ENCODE data around the gene UNC5C. TPM values are rescaled to one million over a fixed set of nuclear protein-coding genes. Genes with fewer than 3 reads are reported as not detected.

The UNC5C gene
- total and polyA plus RNA-seq, 10 donors = 0.43 to 15.7 (median 7.8) TPM

DNA sequence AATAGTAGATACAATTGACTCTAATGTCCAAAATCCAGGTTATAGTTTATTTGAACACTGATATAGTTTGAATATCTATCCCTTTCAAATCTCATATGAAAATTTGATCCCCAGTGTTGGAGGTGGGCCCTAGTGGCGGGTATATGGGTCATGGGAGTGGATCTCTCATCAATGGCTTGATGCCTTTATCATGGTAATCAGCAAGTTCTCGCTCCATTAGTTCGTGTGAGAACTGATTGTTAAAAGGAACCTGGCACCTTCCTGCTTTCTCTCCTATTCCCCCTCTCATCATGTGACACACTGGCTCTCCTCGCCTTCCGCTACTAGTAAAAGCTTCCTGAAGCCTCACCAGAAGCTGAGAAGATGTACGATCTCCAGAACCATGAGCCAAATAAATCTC, 70.1 kb downstream of the UNC5C start:
- Histone ChIP-seq H3K27me3 (replicated peaks in 1 of 7) (no peaks in the 10 kb centered on the region), H3K36me3 (no peaks in the 10 kb centered on the region), H3K27ac (no peak overlapping the region), H3K4me1 (no peaks in the 10 kb centered on the region), H3K9me3 (no peaks in the 10 kb centered on the region), H3K4me3 (no peak overlapping the region)
- 84 to 91% (median 90%) methylated on average over 6 of the region's 6 CpGs for WGBS, 5 donors
- intact Hi-C loops (cut with DNase I; ENCODE audit: low total_unique reads) = no loop called here
- DNase-seq = no peak
- TF ChIP-seq POLR2AphosphoS5 (IDR thresholded peaks at IDR 0.05) = no peak
- TF ChIP-seq, protein P1, sequence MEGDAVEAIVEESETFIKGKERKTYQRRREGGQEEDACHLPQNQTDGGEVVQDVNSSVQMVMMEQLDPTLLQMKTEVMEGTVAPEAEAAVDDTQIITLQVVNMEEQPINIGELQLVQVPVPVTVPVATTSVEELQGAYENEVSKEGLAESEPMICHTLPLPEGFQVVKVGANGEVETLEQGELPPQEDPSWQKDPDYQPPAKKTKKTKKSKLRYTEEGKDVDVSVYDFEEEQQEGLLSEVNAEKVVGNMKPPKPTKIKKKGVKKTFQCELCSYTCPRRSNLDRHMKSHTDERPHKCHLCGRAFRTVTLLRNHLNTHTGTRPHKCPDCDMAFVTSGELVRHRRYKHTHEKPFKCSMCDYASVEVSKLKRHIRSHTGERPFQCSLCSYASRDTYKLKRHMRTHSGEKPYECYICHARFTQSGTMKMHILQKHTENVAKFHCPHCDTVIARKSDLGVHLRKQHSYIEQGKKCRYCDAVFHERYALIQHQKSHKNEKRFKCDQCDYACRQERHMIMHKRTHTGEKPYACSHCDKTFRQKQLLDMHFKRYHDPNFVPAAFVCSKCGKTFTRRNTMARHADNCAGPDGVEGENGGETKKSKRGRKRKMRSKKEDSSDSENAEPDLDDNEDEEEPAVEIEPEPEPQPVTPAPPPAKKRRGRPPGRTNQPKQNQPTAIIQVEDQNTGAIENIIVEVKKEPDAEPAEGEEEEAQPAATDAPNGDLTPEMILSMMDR (IDR thresholded peaks at IDR 0.05 in 8 of 11, conservative IDR thresholded peaks at IDR 0.05 in 3 of 11) = no peak
- TF ChIP-seq POLR2A (IDR thresholded peaks at IDR 0.05) = no peak

DNA sequence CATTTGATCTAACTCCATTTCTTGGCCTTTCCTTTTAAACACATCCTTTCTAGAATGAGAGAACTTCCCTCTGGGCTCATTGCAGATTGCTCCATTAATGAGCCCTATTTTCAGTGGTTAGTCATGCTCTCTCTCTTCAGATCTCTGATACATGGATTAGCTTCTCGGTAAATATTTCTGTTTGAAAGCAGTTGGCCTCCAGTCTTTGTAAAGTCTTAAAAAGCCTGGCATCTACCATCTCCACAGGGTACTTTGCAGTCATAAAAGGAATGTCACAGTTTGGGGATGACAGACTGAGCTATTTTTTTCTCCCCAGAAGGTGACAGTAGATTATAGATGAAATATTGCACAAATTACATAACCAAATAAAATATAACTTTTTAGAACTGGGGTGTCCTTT, 72.7 kb downstream of the UNC5C start:
- DNase-seq = no peak
- H3K4me1 ChIP-seq = no peaks in the 10 kb centered on the region
- TF ChIP-seq POLR2AphosphoS5 (IDR thresholded peaks at IDR 0.05) = no peak
- TF ChIP-seq, protein P1 (IDR thresholded peaks at IDR 0.05 in 8 of 11, conservative IDR thresholded peaks at IDR 0.05 in 3 of 11) = no peak
- TF ChIP-seq POLR2A (IDR thresholded peaks at IDR 0.05) = no peak
- H3K4me3 ChIP-seq = no peak overlapping the region
- WGBS, 5 donors = 70 to 92% (median 89%) methylated on average over 1 of the region's 1 CpG
- no peaks in the 10 kb centered on the region for H3K9me3 ChIP-seq
- H3K36me3 ChIP-seq = no peaks in the 10 kb centered on the region
- H3K27ac ChIP-seq = no peak overlapping the region
- H3K27me3 ChIP-seq (replicated peaks in 1 of 7) = no peaks in the 10 kb centered on the region
- intact Hi-C loops (cut with DNase I; ENCODE audit: low total_unique reads) = no loop called here

DNA sequence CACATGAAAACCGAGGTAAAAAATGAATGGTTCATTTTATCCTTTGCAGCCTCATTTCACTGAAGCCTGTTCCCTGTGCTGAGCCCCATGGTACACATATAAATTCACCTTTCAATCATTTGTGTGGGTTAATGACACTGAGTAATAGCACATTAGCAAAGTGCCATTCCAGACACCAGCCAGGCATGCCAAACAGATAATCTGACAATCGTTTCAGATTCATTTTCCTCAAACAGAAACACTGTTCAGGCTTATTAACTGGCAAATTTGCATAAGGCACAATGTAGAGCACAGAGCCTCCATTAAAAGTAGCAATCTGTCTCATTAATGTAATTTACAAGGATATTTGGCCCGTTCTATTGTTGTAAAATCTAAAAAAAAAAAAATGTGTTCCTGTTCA, 76.2 kb downstream of the UNC5C start:
- TF ChIP-seq POLR2A (IDR thresholded peaks at IDR 0.05) = no peak
- TF ChIP-seq, protein P1 (IDR thresholded peaks at IDR 0.05 in 8 of 11, conservative IDR thresholded peaks at IDR 0.05 in 3 of 11) = no peak
- TF ChIP-seq POLR2AphosphoS5 (IDR thresholded peaks at IDR 0.05) = no peak
- no peaks in the 10 kb centered on the region for H3K9me3 ChIP-seq

DNA sequence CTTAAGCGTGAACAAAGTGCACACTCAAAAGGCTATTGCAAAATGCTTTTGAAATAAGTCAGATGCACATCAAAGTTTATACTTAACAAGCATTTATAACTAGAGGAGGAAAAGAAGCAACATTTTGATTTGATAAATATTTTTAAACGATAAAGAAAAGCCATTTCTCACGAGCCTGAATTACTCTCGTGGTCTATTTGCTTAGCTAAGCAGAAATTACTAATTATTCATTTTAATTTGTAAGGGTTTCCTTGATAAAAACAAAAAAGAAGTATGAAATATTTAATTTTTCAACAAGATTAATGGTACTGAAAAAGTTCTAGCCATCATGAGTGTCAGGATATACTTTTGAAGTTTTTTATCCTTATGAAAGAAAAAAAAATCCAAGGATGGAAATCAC, 78.2 kb downstream of the UNC5C start:
- WGBS, 5 donors = 81 to 91% (median 84%) methylated on average over 4 of the region's 4 CpGs
- Histone ChIP-seq H3K9me3 (no peaks in the 10 kb centered on the region), H3K27ac (no peak overlapping the region), H3K4me1 (no peaks in the 10 kb centered on the region), H3K27me3 (replicated peaks in 1 of 7) (no peaks in the 10 kb centered on the region), H3K4me3 (no peak overlapping the region), H3K36me3 (no peaks in the 10 kb centered on the region)
- intact Hi-C loops (cut with DNase I; ENCODE audit: low total_unique reads) = no loop called here
- no peak for DNase-seq
- no peak for TF ChIP-seq POLR2AphosphoS5 (IDR thresholded peaks at IDR 0.05)
- no peak for TF ChIP-seq POLR2A (IDR thresholded peaks at IDR 0.05)
- TF ChIP-seq, protein P1 (IDR thresholded peaks at IDR 0.05 in 8 of 11, conservative IDR thresholded peaks at IDR 0.05 in 3 of 11) = no peak

More for the DNA sequence above, 76.2 kb downstream of the UNC5C start:
- DNase-seq = no peak
- no peaks in the 10 kb centered on the region for H3K4me1 ChIP-seq
- WGBS, 5 donors = 48 to 74% (median 70%) methylated on average over 3 of the region's 3 CpGs
- H3K36me3 ChIP-seq = no peaks in the 10 kb centered on the region
- intact Hi-C loops (cut with DNase I; ENCODE audit: low total_unique reads) = no loop called here
- H3K27me3 ChIP-seq (replicated peaks in 1 of 7) = no peaks in the 10 kb centered on the region
- no peak overlapping the region for H3K27ac ChIP-seq
- H3K4me3 ChIP-seq = no peak overlapping the region

Measured in spleen (tissue), 11 donors.